GM13977 (cell line): Measurements from ENCODE around the gene DYNLT4.

Experiments used
- DNase-seq: peaks from one replicate; pipeline ENCODE4 v3.0.0; 2012; ENCODE audit warnings: low spot score
- CTCF ChIP-seq: IDR thresholded peaks from 2 replicates; pipeline ENCODE4 v1.5.1; 2012; ENCODE audit warnings: mild to moderate bottlenecking, control low read depth; ENCODE audit not compliant: insufficient read depth; ENCODE audit errors: extremely low read depth, missing control alignments
- in situ Hi-C: fragments of 300-500 bp; cut with MboI; formaldehyde crosslinking; loops from one replicate; pipeline ENCODE4 v1.12.0; 2022; ENCODE audit warnings: low sequenced_read_pairs, low pct_unique_long_range_greater_than_20kb, mixed read lengths, inconsistent platforms; ENCODE audit not compliant: unreplicated experiment

The DYNLT4 gene

GRCh38 chr1:44760876-44761275 lies 46.3 kb downstream of the DYNLT4 start:
- no peak for TF ChIP-seq CTCF
- no peak for DNase-seq
- in situ Hi-C loops: no loop called here

DNA sequence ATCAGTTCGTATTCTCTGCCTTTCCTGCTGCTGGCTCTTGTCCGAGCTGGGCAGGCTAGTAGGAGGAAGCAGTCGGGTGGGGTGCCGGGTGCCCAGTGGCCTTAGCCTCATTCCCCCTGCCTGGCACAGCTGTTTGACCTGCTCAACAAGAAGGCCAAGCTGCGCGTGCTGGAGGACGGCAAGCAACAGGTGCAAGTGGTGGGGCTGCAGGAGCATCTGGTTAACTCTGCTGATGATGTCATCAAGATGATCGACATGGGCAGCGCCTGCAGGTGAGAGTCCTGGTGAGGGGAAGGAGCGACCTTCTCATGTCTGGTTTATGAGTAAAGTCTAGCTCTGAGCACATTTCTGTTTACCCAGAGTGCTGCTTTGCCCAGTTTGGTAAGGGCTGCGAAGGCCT lies 48.1 kb downstream of the DYNLT4 start:
- TF ChIP-seq CTCF: no peak
- in situ Hi-C loops: no loop called here
- DNase-seq: no peak

DNA sequence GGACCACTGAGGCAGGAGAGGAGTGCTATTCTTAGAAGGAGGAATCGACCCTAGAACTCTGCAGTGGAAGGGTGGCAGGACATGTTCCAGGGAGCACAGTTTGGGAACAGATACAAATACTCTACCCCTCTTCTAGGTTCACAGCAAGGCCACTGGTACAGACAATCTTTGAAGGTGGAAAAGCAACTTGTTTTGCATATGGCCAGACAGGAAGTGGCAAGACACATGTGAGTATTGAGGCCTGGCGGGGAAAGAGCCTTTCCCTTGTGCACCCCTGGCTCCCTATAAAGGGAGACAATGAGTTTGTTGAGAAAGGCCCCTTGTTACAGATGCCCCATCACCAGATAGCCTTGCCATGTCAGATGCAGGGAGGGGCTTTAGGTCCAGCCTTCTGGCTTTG lies 49.7 kb downstream of the DYNLT4 start:
- TF ChIP-seq CTCF: no peak
- in situ Hi-C loops: no loop called here
- DNase-seq: no peak
